SHP77 treated with DMSO at 0.1 percent for 48 hours (cell line): ENCODE measurements around the gene GCLC.

Experiments used
- DNase-seq: peaks from one replicate; lab custom pipeline; 2025; lab: John Stamatoyannopoulos, UW

Gene GCLC

DNA sequence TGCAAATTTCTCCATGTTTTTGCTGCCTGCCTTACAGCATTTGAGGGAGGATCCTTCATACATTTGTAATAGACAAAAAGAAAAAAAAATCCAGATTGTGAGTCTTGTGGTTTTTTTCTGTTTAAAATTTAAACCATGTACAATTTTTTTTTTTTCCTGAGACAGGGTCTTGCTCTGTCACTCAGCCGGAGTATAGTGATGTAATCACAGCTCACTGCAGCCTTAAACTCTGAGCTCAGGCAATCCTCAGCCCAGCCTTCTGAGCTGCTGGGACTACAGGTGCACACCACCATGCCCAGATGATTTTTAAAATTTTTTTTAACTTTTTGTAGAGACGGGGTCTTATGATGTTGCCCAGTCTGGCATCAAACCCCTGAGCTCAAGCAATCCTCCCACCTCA is 97.0 kb downstream of the GCLC start:
- DNase-seq: no peak
